K562 (cell line): Measurements from ENCODE around the gene TTC32. TPM values are rescaled to one million over a fixed set of nuclear protein-coding genes. Genes with fewer than 3 reads are reported as not detected.

Experiments used
- ATAC-seq: fragments of 200-7000 bp; cut with Tn5 transposase; 3 replicates; pipeline ENCODE4 v1.9.1; 2020; ENCODE audit warnings: moderate library complexity
- BruUV-seq: library from RNA; stranded (reverse); fragments of 400-500 nt; replicated peaks from 2 replicates; lab custom pipeline; 2021; lab: Mats Ljungman, UMichigan
- CTCF ChIA-PET: fragments of 300-600 bp; formaldehyde crosslinking; extraction: SDS; loops from one replicate; lab custom pipeline; 2021; ENCODE audit warnings: low intra/inter-chr PET ratio; lab: Yijun Ruan, JAX
- POLR2A ChIA-PET: fragments of 300-600, 350-650 bp; sonication (Branson Sonifier 250); formaldehyde crosslinking; extraction: SDS; loops from one replicate; lab custom pipeline; 2021; ENCODE audit warnings: antibody characterized with exemption, inconsistent platforms; lab: Yijun Ruan, JAX
- DNase-seq, 4 experiments: peaks; one replicate each; pipeline versions ENCODE4 v3.0.0 to v3.0.0-alpha.2; 2011 to 2018; ENCODE audit warnings: low spot score in 3 of 4, mixed read lengths in 3 of 4; ENCODE audit errors: extremely low read depth in 1 of 4
- FAIRE-seq: peaks from 2 replicates; lab custom pipeline; 2011; peaks lifted over from hg19 to GRCh38; lab: Jason Lieb, UNC
- H2AFZ ChIP-seq: 2 replicates; pipeline ENCODE4 v1.6.0; 2011; ENCODE audit warnings: low read depth, low read length, control low read depth, inconsistent platforms
- H3K27ac ChIP-seq: fragments of 200-600 bp; 3 replicates; pipeline ENCODE4 v1.8.0; 2011; ENCODE audit warnings: low read depth, mild to moderate bottlenecking, control low read depth, inconsistent platforms, low read length, moderate library complexity, mixed read lengths; ENCODE audit errors: extremely low read depth
- H3K27me3 ChIP-seq, 2 experiments: fragments of 300-600 bp in 1 of 2; 2 replicates in 1 of 2; 3 replicates in 1 of 2; pipeline versions ENCODE4 v1.6.0 to v1.8.0; 2011; ENCODE audit warnings: inconsistent platforms in 2 of 2, low read length in 2 of 2, mild to moderate bottlenecking in 1 of 2, mixed read lengths in 1 of 2, moderate library complexity in 1 of 2; ENCODE audit not compliant: control insufficient read depth in 2 of 2, insufficient read depth in 2 of 2
- H3K36me3 ChIP-seq: fragments of 300-600 bp; 3 replicates; pipeline ENCODE4 v1.8.0; 2011; ENCODE audit warnings: mild to moderate bottlenecking, low read length, inconsistent platforms; ENCODE audit not compliant: control insufficient read depth, insufficient read depth
- H3K4me1 ChIP-seq, 2 experiments: fragments of 200-600 bp in 1 of 2; replicated peaks in 1 of 2; 2 replicates in 1 of 2; 3 replicates in 1 of 2; pipeline versions ENCODE4 v1.5.1 to v1.8.0; 2011; ENCODE audit warnings: inconsistent platforms in 2 of 2, low read length in 2 of 2, mild to moderate bottlenecking in 1 of 2, mixed read lengths in 1 of 2, moderate library complexity in 1 of 2; ENCODE audit not compliant: control insufficient read depth in 2 of 2, insufficient read depth in 2 of 2
- H3K4me2 ChIP-seq: 2 replicates; pipeline ENCODE4 v1.6.1; 2011; ENCODE audit warnings: low read length, control low read depth, inconsistent platforms, mixed read lengths; ENCODE audit not compliant: insufficient read depth
- H3K4me3 ChIP-seq: fragments of 200-600 bp; sonication (generic), shearing (Covaris generic); 2 replicates; pipeline ENCODE4 v1.5.1; 2016; ENCODE audit warnings: control low read depth, inconsistent platforms
- H3K79me2 ChIP-seq: fragments of 200-600 bp; 3 replicates; pipeline ENCODE4 v1.8.0; 2011; ENCODE audit warnings: low read length, inconsistent platforms; ENCODE audit not compliant: control insufficient read depth, insufficient read depth
- H3K9ac ChIP-seq, 2 experiments: 2 replicates each; pipeline versions ENCODE4 v1.6.0 to v1.6.1; 2011; ENCODE audit warnings: low read depth in 2 of 2, low read length in 2 of 2, control low read depth in 1 of 2, inconsistent platforms in 1 of 2, mild to moderate bottlenecking in 1 of 2, mixed read lengths in 1 of 2; ENCODE audit not compliant: insufficient read depth in 1 of 2
- H3K9me1 ChIP-seq: one replicate; pipeline ENCODE4 v1.6.0; 2011; ENCODE audit warnings: inconsistent platforms, mild to moderate bottlenecking, low read length, moderate library complexity; ENCODE audit not compliant: control insufficient read depth, insufficient read depth
- H3K9me3 ChIP-seq: replicated peaks from 2 replicates; pipeline ENCODE4 v1.5.1; 2011; ENCODE audit warnings: low read depth, low read length, inconsistent platforms; ENCODE audit not compliant: control insufficient read depth, insufficient read depth
- H4K20me1 ChIP-seq: replicated peaks from 2 replicates; pipeline ENCODE4 v1.6.1; 2011; ENCODE audit warnings: low read length, inconsistent platforms, mixed read lengths; ENCODE audit not compliant: control insufficient read depth, insufficient read depth
- ARID2 ChIP-seq: fragments of 450-650 bp; IDR thresholded peaks from 2 replicates; pipeline ENCODE4 v1.6.1; 2017; ENCODE audit warnings: antibody characterized with exemption, mild to moderate bottlenecking
- ARNT ChIP-seq, 2 experiments: fragments of 450-650 bp; IDR thresholded peaks; 2 replicates each; pipeline ENCODE4 v1.6.1; 2016; ENCODE audit warnings: mild to moderate bottlenecking in 1 of 2
- C11orf30 ChIP-seq: fragments of 450-650 bp; IDR thresholded peaks from 2 replicates; pipeline ENCODE4 v1.6.1; 2016; ENCODE audit warnings: low read depth, mild to moderate bottlenecking
- CBFA2T2 ChIP-seq: fragments of 450-650 bp; conservative IDR thresholded peaks from 2 replicates; pipeline ENCODE4 v1.6.1; 2017; ENCODE audit warnings: mild to moderate bottlenecking
- GATAD2B ChIP-seq: fragments of 450-650 bp; IDR thresholded peaks from 2 replicates; pipeline ENCODE4 v1.6.1; 2017; ENCODE audit warnings: mild to moderate bottlenecking, borderline replicate concordance
- HDAC6 ChIP-seq: IDR thresholded peaks from 2 replicates; pipeline ENCODE4 v1.6.1; 2012; ENCODE audit warnings: low read depth, mild to moderate bottlenecking, control low read depth, inconsistent platforms, low read length, moderate library complexity
- KLF1 ChIP-seq: fragments of 450-650 bp; IDR thresholded peaks from 2 replicates; pipeline ENCODE4 v1.6.1; 2016; ENCODE audit warnings: missing genetic modification characterization, missing compliant biosample characterization
- MYNN ChIP-seq, 2 experiments: sonication (generic); formaldehyde crosslinking in 1 of 2; IDR thresholded peaks; 2 replicates each; pipeline versions ENCODE4 v1.5.0 to v1.6.1; 2016 to 2020; ENCODE audit warnings: antibody characterized with exemption in 1 of 2, missing genetic modification reagents in 1 of 2
- RBM17 ChIP-seq: fragments of 200-400 bp; formaldehyde crosslinking; IDR thresholded peaks from 2 replicates; pipeline ENCODE4 v1.6.1; 2017; ENCODE audit warnings: low read depth, mild to moderate bottlenecking, low read length, borderline replicate concordance
- SNIP1 ChIP-seq: fragments of 450-650 bp; IDR thresholded peaks from 2 replicates; pipeline ENCODE4 v1.7.1; 2017; ENCODE audit warnings: low read depth, mild to moderate bottlenecking
- TEAD1 ChIP-seq, 2 experiments: fragments of 450-650 bp in 1 of 2; sonication (generic) in 1 of 2; formaldehyde crosslinking; IDR thresholded peaks; 2 replicates each; pipeline versions ENCODE4 v1.4.0 to v1.8.0; 2020 to 2022; ENCODE audit warnings: mild to moderate bottlenecking in 2 of 2, missing genetic modification reagents in 1 of 2
- TEAD2 ChIP-seq: fragments of 450-650 bp; IDR thresholded peaks from 2 replicates; pipeline ENCODE4 v1.6.1; 2016; ENCODE audit warnings: missing genetic modification characterization, control low read depth, missing compliant biosample characterization
- THRAP3 ChIP-seq: fragments of 450-650 bp; IDR thresholded peaks from 2 replicates; pipeline ENCODE4 v1.6.1; 2016; ENCODE audit warnings: mild to moderate bottlenecking, inconsistent platforms, borderline replicate concordance
- WHSC1 ChIP-seq: IDR thresholded peaks from one replicate; pipeline ENCODE4 v1.6.1; 2012; ENCODE audit warnings: low read length, control low read depth, inconsistent platforms
- ZNF140 ChIP-seq: fragments of 250-450 bp; sonication (Bioruptor Pico); IDR thresholded peaks from 2 replicates; pipeline ENCODE4 v1.8.0; 2021; ENCODE audit warnings: moderate library complexity, mild to moderate bottlenecking, inconsistent platforms
- ZNF143 ChIP-seq: sonication (generic); formaldehyde crosslinking; IDR thresholded peaks from 2 replicates; pipeline ENCODE4 v1.9.0; 2022; ENCODE audit warnings: mild to moderate bottlenecking, missing genetic modification reagents
- ZNF24 ChIP-seq: fragments of 450-650 bp; IDR thresholded peaks from 2 replicates; pipeline ENCODE4 v1.6.1; 2016
- ZNF3 ChIP-seq: fragments of 250-450 bp; sonication (Bioruptor Pico); IDR thresholded peaks from 2 replicates; pipeline ENCODE4 v1.5.0; 2021; ENCODE audit warnings: mild to moderate bottlenecking, moderate library complexity
- ZNF324 ChIP-seq: fragments of 250-450 bp; sonication (Bioruptor Pico); IDR thresholded peaks from 2 replicates; pipeline ENCODE4 v1.4.0; 2020; ENCODE audit warnings: mild to moderate bottlenecking
- ZNF444 ChIP-seq: fragments of 250-450 bp; sonication (Bioruptor Pico); IDR thresholded peaks from 2 replicates; pipeline ENCODE4 v1.4.0; 2020; ENCODE audit warnings: mild to moderate bottlenecking, moderate library complexity
- ZNF766 ChIP-seq: fragments of 200-800 bp; sonication (Bioruptor generic); conservative IDR thresholded peaks from 2 replicates; pipeline ENCODE4 v1.6.1; 2016; ENCODE audit warnings: missing genetic modification characterization, missing compliant biosample characterization
- ZZZ3 ChIP-seq: fragments of 450-650 bp; IDR thresholded peaks from 2 replicates; pipeline ENCODE4 v1.6.1; 2016; ENCODE audit warnings: antibody characterized with exemption, mild to moderate bottlenecking, moderate library complexity
- WGBS: fragments of 100-300 bp; shearing (Covaris generic); methylation state at CpG from one replicate; pipeline ENCODE4 v1.1.6; 2016; ENCODE audit warnings: low coverage, mixed read lengths; ENCODE audit not compliant: insufficient coverage; ENCODE audit errors: missing lambda C conversion rate; 5-methylcytosine and 5-hydroxymethylcytosine counted together
- in situ Hi-C: fragments of 300-500 bp; cut with MboI; formaldehyde crosslinking; loops from 4 replicates; pipeline ENCODE4 v1.15.0; 2018; ENCODE audit warnings: inconsistent platforms, mixed read lengths
- intact Hi-C: fragments of 100-400 bp; cut with micrococcal nuclease; formaldehyde crosslinking; loops from 2 replicates; pipeline ENCODE4 v1.14.2; 2022
- polyA plus RNA-seq, 8 experiments: library from polyadenylated mRNA; depleted of rRNA in 4 of 8; stranded (reverse) in 5 of 8; unstranded in 3 of 8; fragments of >200 nt; fragmentation: Nextera tagmentation in 2 of 8; fragmentation: Illumina TruSeq in 1 of 8; extraction: Ambion mirVana in 2 of 8; extraction: Trizol in 1 of 8; gene quantifications; 2 replicates each; pipeline versions ENCODE4 v1.2.1 to v1.2.3, GENCODE V29; 2011 to 2014; ENCODE audit warnings: inconsistent platforms in 1 of 8, missing spikeins in 1 of 8
- total RNA-seq, 7 experiments: library from RNA; depleted of rRNA in 6 of 7; stranded (reverse); fragments of >200 nt in 6 of 7; fragmentation: Illumina TruSeq in 2 of 7; extraction: Trizol in 2 of 7; gene quantifications; 2 replicates each; pipeline versions ENCODE4 v1.2.1 to v1.2.3, GENCODE V29; 2011 to 2021; ENCODE audit warnings: low replicate concordance in 1 of 7

The TTC32 gene
- total and polyA plus RNA-seq, 9 of the 15 experiments (the other 6 are each of a cell fraction or from before 2014, with no cell fraction given), result 27.6 to 71.4 (median 52.6) TPM

DNA sequence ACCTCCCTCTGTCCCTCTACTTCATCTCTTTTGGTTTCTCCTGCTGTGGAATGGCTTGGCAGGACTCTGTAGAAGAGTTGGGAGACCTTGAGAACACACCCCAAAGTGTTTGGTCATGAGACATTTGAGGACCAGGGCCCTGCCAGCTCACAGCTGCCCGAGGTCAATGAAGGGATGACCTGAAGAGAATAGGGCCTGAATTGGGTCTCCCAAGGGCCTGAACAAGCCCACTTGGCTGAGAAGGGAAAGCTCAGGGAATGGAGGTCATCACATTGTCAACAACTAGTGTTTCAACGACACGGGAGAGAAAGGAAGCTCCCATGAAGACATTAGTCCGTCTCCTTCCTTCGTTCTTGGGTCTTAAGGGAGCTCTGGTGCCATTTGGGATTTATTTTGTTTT, 52.8 kb downstream of the TTC32 start:
- DNase-seq, result no peak

DNA sequence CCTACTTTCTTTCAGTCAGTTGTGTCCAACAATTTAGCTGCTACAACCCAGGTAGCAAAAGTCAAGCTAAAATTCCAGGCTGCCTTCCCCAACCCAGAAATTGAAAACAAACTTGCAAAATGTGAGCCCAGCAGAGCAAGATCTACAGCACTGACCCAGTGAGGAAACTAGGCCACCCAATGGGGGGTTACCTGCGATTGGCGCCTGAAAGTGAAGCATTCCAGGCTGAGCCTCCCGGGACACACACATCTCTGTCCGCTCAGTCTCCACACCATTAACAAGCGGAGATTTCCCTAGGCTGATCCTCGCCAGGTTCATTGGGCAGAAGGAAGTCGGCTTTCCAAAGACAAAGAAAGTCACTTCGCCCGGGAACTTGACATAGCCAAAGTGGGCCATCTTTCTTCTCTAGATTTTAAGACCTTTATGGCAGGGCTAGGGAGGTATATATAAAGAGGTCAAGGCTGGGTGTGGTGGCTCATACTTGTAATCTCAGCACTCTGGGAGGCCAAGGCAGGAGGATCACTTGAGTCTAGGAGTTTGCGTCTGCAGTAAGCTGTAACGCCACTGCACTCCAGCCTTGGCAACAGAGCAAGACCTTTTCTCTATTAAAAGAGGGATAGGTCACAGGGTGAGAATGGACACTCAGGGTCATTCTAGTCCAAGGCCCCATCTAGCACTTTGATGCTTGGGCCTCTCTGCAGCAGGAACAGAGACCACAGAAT, 53.6 kb downstream of the TTC32 start:
- H3K9ac ChIP-seq, result no peak overlapping the region
- intact Hi-C loops, result no loop called here
- H4K20me1 ChIP-seq, result no peaks in the 10 kb centered on the region; the same call in 1 of the 2 replicates
- in situ Hi-C loops, result no loop called here
- CTCF ChIA-PET, result no interaction called here
- POLR2A ChIA-PET, result no interaction called here
- BruUV-seq, result no TSS peak
- DNase-seq (no peak), ATAC-seq (no peak), FAIRE-seq (no peak)
- no peaks in the 10 kb centered on the region for H3K9me1 ChIP-seq
- H3K9me3 ChIP-seq, result no peaks in the 10 kb centered on the region
- no peaks in the 10 kb centered on the region for H3K79me2 ChIP-seq
- WGBS, result 0% methylated on average over 11 of the region's 11 CpGs
- H3K27ac ChIP-seq, result no peak overlapping the region
- H3K36me3 ChIP-seq, result no peaks in the 10 kb centered on the region
- H2AFZ ChIP-seq, result no peak overlapping the region
- H3K4me3 ChIP-seq, result no peak overlapping the region
- no peaks in the 10 kb centered on the region for H3K4me1 ChIP-seq
- H3K4me2 ChIP-seq, result no peak overlapping the region
- H3K27me3 ChIP-seq, result peaks cover 0 to 56% of the 10 kb centered on the region in 2 experiments; a peak in 2 of 5 replicates
- TF ChIP-seq GATAD2B (no peak), ZNF143 (CRISPR knock-in tag) (no peak), TEAD1 (CRISPR knock-in tag; IDR thresholded peaks at IDR 0.05) (no peak), ZNF24 (no peak), ZNF3 (CRISPR knock-in tag) (no peak), ZNF766 (CRISPR knock-in tag) (no peak), MYNN (IDR thresholded peaks at IDR 0.05) (no peak), MYNN (CRISPR knock-in tag; IDR thresholded peaks at IDR 0.05) (no peak), HDAC6 (no peak), TEAD2 (no peak), CBFA2T2 (no peak), KLF1 (no peak), ZNF140 (CRISPR knock-in tag) (no peak), SNIP1 (no peak), ARID2 (no peak), WHSC1 (no peak)

More for the DNA sequence above, 52.8 kb downstream of the TTC32 start:
- H3K9me3 ChIP-seq, result no peaks in the 10 kb centered on the region
- no peak overlapping the region for H3K27ac ChIP-seq
- H2AFZ ChIP-seq, result no peak overlapping the region
- intact Hi-C loops (no loop called here), in situ Hi-C loops (no loop called here)
- H3K4me2 ChIP-seq, result no peak overlapping the region
- ChIA-PET CTCF (no interaction called here), POLR2A (no interaction called here)
- H3K79me2 ChIP-seq, result no peaks in the 10 kb centered on the region
- TF ChIP-seq ZNF324 (CRISPR knock-in tag) (no peak), ZNF444 (CRISPR knock-in tag) (no peak), C11orf30 (no peak), THRAP3 (no peak), ARNT (IDR thresholded peaks at IDR 0.05) (no peak), RBM17 (no peak), ZZZ3 (no peak)
- TF ChIP-seq, all 486 proteins: peak for 0
- H3K4me1 ChIP-seq, result no peaks in the 10 kb centered on the region
- FAIRE-seq (no peak), ATAC-seq (no peak)
- BruUV-seq, result no TSS peak
- H3K9me1 ChIP-seq, result no peaks in the 10 kb centered on the region
- WGBS, result 0% methylated on average over 5 of the region's 5 CpGs
- peaks cover 0 to 59% of the 10 kb centered on the region in 2 experiments; a peak in 2 of 5 replicates for H3K27me3 ChIP-seq
- H3K36me3 ChIP-seq, result no peaks in the 10 kb centered on the region
- H3K4me3 ChIP-seq, result no peak overlapping the region
- no peaks in the 10 kb centered on the region; the same call in 1 of the 2 replicates for H4K20me1 ChIP-seq
- no peak overlapping the region for H3K9ac ChIP-seq
